ENCODE data around the gene DLG2.

GRCh38 chr11:83793310-83793709 lies 1833.8 kb downstream of the DLG2 start:
- TF ChIP-seq CTCF (IDR thresholded peaks at IDR 0.05; ENCODE audit: low read length): no peak
- TF ChIP-seq EZH2 (optimal IDR thresholded peaks at IDR 0.05; ENCODE audit: low read depth, low read length): no peak
- no peak for TF ChIP-seq EZH2phosphoT487 (IDR thresholded peaks at IDR 0.05; ENCODE audit: low read length)

Data from MM.1S (cell line).